Myocyte (in vitro differentiated cells): ENCODE data around the gene TBC1D14. TPM values are rescaled to one million over a fixed set of nuclear protein-coding genes. Genes with fewer than 3 reads are reported as not detected.

Experiments used
- DNase-seq: peaks from one replicate; pipeline ENCODE4 v3.0.0-alpha.2; 2012; ENCODE audit warnings: low read depth
- total RNA-seq: library from RNA; depleted of rRNA; stranded (reverse); fragments of >200 nt; gene quantifications from 2 replicates; pipeline ENCODE4 v1.2.3, GENCODE V29; 2014

TBC1D14 gene
- total RNA-seq, 1 donor from 2014 or later, result 48.6 TPM

DNA sequence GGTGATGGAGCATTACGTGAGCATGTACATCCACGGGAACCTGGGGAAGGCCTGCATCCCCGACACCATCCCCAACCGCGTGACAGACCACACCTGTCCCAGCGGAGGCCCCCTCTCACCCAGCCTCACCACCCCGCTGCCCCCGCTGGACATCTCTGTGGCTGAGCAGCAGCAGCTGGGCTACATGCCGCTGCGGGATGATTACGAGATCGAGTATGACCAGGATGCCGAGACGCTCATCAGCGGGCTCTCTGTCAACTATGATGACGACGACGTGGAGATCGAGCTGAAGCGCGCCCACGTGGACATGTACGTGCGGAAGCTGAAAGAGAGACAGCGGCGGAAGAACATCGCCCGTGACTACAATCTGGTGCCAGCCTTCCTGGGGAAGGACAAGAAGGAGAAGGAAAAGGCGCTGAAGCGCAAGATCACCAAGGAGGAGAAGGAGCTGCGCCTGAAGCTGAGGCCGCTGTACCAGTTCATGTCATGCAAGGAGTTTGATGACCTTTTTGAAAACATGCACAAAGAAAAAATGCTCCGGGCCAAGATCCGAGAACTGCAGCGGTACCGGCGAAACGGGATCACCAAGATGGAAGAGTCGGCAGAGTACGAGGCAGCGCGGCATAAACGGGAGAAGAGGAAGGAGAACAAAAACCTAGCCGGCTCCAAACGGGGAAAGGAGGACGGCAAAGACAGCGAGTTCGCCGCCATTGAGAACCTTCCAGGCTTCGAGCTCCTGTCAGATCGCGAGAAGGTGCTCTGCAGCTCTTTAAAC, 144.7 kb downstream of the TBC1D14 start:
- no peak for DNase-seq

DNA sequence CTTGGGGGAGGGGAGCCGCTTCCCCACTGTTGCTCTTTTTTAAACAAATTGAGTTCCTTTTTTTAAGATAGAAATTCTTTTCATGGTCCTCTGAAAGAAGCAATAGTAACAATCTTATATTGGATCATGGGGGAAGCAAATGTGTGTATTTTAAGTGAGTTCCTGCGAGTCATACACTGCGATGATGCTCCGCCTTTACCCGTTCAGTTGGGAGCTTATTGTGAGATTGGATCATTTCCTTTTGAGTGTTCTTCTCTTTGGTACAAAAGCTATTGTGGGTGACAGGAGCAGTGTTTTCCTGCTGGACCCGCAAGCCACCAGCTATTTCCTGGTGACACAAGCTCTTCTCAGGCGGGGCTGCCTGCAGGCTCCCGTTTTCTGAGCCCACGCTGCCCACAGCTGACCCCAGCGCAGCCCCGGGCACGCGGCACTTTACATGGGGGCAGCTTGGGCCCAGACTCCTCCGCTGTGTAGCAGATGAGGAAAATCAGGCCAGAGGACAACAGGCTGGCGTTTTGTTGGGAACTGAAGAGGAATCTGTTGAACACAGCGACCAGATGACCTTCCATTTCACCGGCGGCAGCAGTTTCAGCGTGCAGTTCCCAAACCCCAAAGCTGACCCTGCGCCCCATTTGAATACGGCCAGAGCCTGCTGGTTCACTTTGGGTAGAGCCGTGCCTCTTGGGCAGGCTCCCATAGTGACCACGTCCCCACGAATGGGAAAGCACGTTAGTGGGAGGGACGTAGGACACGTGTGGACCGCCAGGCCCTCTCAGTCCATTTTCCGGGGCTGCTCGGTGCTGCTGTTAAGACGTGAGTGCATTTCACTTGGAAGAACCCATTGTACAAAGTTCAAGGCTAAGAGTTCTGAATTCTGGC, 145.7 kb downstream of the TBC1D14 start:
- DNase-seq, result no peak

GRCh38 chr4:7055990-7056325, 146.3 kb downstream of the TBC1D14 start:
- no peak for DNase-seq

DNA sequence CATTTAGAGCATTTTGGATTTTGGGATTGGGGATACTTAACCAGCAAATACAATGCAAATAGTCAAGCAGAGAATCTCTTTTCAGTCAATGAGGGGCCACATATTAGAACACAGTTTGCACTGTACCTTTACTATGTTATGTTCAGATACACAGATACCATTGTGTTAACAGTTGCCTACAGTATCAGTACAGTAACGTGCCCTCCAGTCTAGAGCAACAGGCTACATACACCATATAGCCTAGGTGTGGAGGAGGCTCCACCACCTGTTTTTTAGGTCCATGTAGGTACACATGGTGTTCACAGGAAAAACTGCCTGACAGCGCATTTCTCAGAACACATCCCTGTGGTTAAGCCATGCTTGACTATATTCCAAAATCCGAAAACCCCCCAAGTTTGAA, 149.2 kb downstream of the TBC1D14 start:
- DNase-seq, result no peak

- DNase-seq, result no peak
These were observed 150.0 kb downstream of the TBC1D14 start for GRCh38 chr4:7059662-7060061.

DNA sequence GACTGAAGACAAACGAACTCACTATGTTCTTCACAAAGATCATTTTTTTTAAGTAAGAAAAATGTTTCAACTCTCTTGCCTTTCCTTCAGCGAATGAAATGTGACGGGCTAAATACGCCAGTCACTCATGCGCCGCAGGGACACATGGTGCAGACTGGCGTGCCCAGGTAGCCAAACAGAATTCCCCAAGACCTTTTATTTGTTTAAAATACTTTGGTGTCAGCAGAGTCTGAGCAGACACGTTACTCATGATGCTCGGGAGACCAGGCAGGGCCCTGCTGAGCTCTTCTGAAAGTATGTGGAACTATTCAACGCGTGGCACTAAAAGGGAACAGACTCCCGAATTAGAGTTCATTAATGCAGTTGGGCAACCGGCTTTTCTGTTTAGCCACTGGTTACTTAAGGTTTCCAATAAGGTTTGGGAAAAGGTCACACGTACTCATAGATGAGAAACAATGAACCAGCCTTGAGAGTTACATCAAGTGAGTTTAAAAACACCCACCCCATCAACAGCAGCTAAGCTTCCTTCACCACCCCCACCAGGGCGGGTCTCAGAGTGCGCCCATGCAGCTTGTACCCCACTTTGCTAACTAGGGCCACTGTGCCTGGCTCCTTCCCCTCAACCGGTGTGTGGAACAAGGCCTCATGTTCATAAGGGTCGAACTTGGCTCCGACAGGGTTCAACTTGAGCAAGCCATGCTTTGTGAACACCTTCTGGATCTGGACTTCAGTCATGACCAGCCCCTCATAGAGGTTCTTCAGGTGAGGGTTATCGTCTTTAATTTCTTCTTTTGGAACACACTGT, 150.9 kb downstream of the TBC1D14 start:
- DNase-seq, result no peak

DNA sequence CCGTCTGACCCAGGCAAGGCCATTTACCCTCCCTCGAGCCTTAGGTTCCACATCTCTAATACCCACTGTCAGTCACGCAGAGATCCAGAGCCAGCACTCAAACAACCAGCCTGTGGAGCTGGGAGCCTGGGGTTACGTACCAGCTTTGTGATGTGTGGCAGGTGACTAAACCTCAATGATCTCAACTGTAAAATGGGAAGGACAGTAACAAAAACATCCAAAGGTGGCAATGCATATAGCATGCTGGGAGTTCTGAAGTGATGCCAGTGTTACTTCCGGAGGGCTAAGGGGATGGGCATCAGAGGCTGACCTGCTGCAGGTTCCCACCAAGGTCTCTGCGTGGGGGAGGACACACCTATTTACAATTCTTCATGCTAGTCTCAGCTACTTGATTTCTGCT, 152.2 kb downstream of the TBC1D14 start:
- no peak for DNase-seq

DNA sequence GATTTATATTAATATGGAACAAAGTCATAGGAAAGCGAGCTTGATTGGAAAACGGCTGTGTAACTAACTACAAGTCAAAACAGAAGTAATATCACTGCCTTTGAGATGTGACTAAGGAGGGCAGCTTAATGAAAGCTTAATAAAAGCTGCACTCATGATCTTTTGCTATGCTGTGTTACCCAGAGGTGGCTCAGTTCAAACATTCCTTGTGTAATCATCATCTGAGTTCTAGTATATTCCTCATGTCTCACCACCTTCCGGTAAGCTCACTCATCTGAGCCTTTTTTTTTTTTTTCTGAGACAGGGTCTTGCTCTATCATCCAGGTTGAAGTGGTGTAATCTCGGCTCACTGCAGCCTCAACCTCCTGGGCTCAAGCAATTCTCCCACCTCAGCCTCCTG, 153.2 kb downstream of the TBC1D14 start:
- DNase-seq, result no peak

- no peak for DNase-seq
These were observed 153.7 kb downstream of the TBC1D14 start for GRCh38 chr4:7063362-7063761.

- DNase-seq, result no peak
These were observed 156.4 kb downstream of the TBC1D14 start for GRCh38 chr4:7066006-7066405.

DNA sequence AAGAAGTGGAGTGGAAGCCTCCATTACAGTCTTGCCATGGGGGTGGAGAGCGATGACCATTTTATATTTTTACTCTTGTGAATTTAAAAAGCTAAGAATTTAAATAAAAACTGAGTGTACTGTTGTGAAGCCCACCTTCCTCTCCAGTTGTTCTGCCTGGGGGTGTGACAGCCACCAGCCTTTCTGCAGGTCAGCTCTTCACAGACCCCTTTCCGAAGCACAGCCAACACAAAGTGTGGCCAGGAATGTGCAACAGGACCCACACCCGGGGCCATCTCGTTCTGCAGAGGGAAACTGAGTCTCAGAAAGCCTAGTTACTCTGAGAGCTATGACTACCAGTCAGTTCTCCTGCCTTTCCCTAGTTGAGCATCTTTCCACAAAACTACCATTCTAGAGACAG, 156.9 kb downstream of the TBC1D14 start:
- no peak for DNase-seq

DNA sequence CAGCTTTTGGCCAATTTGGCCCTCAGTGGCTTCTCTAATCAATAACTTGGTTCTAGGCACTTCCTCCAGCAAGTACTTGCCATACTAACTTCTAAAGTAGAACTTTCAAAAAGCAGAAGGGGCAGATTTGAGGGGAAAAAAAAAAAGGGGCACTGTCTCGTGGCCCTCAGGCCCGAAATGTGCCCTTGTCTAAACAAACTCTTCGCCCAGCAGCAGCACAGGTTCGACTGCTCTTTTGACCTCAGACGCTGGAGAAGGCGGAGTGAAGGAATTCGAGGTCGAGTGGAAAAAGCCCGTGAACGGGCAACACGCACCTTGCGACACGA, 157.5 kb downstream of the TBC1D14 start:
- DNase-seq, result no peak

- DNase-seq, result peak; percentile 100
These were observed 158.0 kb downstream of the TBC1D14 start, which contains the start of gene GRPEL1 for GRCh38 chr4:7067452-7068278. TSS of gene GRPEL1 (minus strand) at chr4:7068064. CDS start at chr4:7068032, 32 bp downstream.

- no peak for DNase-seq
These were observed 158.7 kb downstream of the TBC1D14 start for GRCh38 chr4:7068279-7068842.

- DNase-seq, result no peak
These were observed 159.3 kb downstream of the TBC1D14 start for GRCh38 chr4:7068883-7069282.

GRCh38 chr4:7070729-7071511, 161.3 kb downstream of the TBC1D14 start:
- peak; percentile 75 for DNase-seq

DNA sequence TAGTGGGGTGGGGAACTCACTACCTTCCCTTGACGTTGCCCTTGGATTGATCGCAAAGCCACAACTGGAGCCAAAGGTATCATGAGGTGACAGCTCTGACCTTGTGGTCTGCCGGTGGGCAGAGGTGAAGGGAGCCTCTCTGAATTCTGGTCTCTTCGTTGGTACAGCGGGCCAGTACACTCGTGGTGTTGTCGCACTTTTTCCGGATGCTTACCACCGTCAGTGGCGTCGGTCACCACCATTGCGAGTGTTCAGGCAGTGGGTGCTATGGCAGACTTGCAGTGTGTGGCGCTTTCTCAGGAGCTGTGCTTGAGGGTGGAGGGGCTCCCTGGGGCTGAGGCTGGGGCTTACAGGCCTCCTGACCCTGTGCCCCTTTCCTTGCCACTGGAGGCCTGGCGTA, 163.4 kb downstream of the TBC1D14 start:
- DNase-seq, result no peak

DNA sequence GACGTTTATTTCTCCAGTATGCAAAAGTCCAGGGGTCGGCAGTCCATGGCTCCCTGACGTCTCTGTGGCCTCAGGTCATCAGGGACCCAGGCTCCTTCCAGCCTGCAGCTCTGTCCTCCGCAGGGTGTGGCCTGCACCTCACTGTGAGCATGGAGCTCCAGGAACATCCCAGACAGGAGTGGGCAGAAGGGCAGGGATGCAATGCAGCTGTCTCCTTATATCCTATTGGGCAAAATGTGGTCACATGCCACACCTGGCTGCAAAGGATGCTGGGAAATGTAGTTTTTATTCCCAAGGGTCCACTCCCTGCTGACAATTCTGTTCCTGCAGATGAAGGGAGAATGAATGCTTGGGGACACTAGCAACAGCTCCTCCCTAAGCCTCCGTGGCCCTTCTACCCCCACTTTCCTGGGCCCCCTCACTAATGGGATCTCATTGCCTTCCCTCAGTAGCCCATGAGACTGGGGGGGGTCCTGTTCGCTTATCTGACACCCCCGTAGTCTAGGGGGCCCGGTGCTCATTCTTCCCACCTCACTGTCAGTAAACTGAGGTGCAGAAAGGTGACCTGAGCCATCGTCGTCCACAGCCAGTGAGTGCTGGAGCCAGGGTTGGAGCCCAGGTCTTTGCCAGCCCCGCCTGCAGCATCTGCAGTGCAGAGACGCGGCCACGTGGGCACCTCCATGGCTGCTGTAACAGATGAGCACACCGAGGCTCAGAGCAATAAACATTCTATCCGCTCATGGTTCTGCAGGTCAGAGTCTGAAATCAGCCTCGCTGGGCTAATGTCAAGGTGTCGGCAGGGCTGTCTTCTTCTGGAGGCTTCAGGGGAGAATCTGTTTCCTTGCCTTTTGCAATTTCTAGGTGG, 164.1 kb downstream of the TBC1D14 start:
- peak; percentile 80 for DNase-seq

- peak; percentile 100 for DNase-seq
These were observed 164.8 kb downstream of the TBC1D14 start for GRCh38 chr4:7074426-7074825.
